Keratinocyte (primary cell): ENCODE data around the gene CNGA4.

ENCODE experiments used
- CTCF ChIP-seq, 3 experiments: IDR thresholded peaks in 1 of 3; conservative IDR thresholded peaks in 1 of 3; optimal IDR thresholded peaks in 1 of 3; 2 replicates in 2 of 3; 3 replicates in 1 of 3; pipeline versions ENCODE3 to v1.5.1; 2011; ENCODE audit warnings: low read length in 3 of 3, mild to moderate bottlenecking in 3 of 3, moderate library complexity in 2 of 3, control low read depth in 1 of 3, inconsistent platforms in 1 of 3; ENCODE audit not compliant: insufficient read depth in 2 of 3; ENCODE audit errors: extremely low read depth in 1 of 3
- EZH2 ChIP-seq: IDR thresholded peaks from one replicate; pipeline ENCODE4 v1.6.1; 2012; ENCODE audit warnings: inconsistent platforms, mild to moderate bottlenecking, low read length, moderate library complexity

GRCh38 chr11:6238902-6239301 lies at the start of gene CNGA4:
- no peak for TF ChIP-seq CTCF (optimal IDR thresholded peaks at IDR 0.05 in 1 of 3, IDR thresholded peaks at IDR 0.05 in 1 of 3, conservative IDR thresholded peaks at IDR 0.05 in 1 of 3; ENCODE audit: extremely low read depth in 1 of 3, insufficient read depth in 2 of 3, low read length in 3 of 3)
- no peak for TF ChIP-seq EZH2
